Esophagus squamous epithelium (tissue), 5 donors: ENCODE measurements around the gene VWA8. TPM values are rescaled to one million over a fixed set of nuclear protein-coding genes. Genes with fewer than 3 reads are reported as not detected.

Experiments used
- DNase-seq: peaks from one replicate; lab custom pipeline; 2025; lab: John Stamatoyannopoulos, UW
- H3K27ac ChIP-seq, 4 donors: fragments of 200-600 bp; sonication (generic); one replicate each; pipeline ENCODE4 v1.5.1; 2016 to 2019; ENCODE audit warnings: mild to moderate bottlenecking in 1 of 4
- H3K27me3 ChIP-seq, 4 donors: fragments of 200-600 bp; sonication (generic); 1 replicate in 3 of 4; 2 replicates in 1 of 4; pipeline versions ENCODE4 v1.5.1 to v1.6.0; 2017 to 2021; ENCODE audit warnings: antibody characterized with exemption in 1 of 4
- H3K36me3 ChIP-seq, 3 donors: fragments of 200-600 bp; sonication (generic); one replicate each; pipeline ENCODE4 v1.5.1; 2016 to 2019
- H3K4me1 ChIP-seq, 3 donors: fragments of 200-600 bp; sonication (generic); one replicate each; pipeline ENCODE4 v1.5.1; 2017 to 2019
- H3K4me3 ChIP-seq, 4 donors: fragments of 200-600 bp; sonication (generic); 1 replicate in 3 of 4; 2 replicates in 1 of 4; pipeline ENCODE4 v1.5.1; 2016 to 2019; ENCODE audit warnings: mild to moderate bottlenecking in 2 of 4, moderate library complexity in 1 of 4
- H3K9me3 ChIP-seq, 3 donors: fragments of 200-600 bp; sonication (generic); one replicate each; pipeline ENCODE4 v1.5.1; 2016 to 2019
- CTCF ChIP-seq, 6 experiments: fragments of 450-650 bp in 4 of 6; fragments of 200-600 bp in 2 of 6; sonication (generic) in 2 of 6; IDR thresholded peaks; one replicate each; pipeline ENCODE4 v1.5.1; 2016 to 2019; ENCODE audit warnings: antibody characterized with exemption in 6 of 6, mild to moderate bottlenecking in 4 of 6, moderate library complexity in 4 of 6
- POLR2A ChIP-seq, 4 donors: fragments of 450-650 bp; IDR thresholded peaks; one replicate each; pipeline ENCODE4 v1.6.1; 2017; ENCODE audit warnings: antibody characterized with exemption in 4 of 4, mild to moderate bottlenecking in 4 of 4, moderate library complexity in 3 of 4
- WGBS, 2 donors: methylation state at CpG; one replicate each; pipeline ENCODE4 v1.1.5; 2018; 5-methylcytosine and 5-hydroxymethylcytosine counted together
- intact Hi-C: fragments of 100-400 bp; cut with DNase I; formaldehyde crosslinking; loops from one replicate; pipeline ENCODE4 v1.15.0; 2022
- total RNA-seq, 4 donors: library from RNA; depleted of rRNA; stranded (reverse); fragments of >200 nt; gene quantifications; one replicate each; pipeline ENCODE4 v1.1.0, GENCODE V29; 2016
- donor health status: DM: yes; HTN: yes; CAD: no.

VWA8 gene
- total RNA-seq, 4 donors from 2014 or later: 10.5 to 23.7 (median 17.3) TPM

DNA sequence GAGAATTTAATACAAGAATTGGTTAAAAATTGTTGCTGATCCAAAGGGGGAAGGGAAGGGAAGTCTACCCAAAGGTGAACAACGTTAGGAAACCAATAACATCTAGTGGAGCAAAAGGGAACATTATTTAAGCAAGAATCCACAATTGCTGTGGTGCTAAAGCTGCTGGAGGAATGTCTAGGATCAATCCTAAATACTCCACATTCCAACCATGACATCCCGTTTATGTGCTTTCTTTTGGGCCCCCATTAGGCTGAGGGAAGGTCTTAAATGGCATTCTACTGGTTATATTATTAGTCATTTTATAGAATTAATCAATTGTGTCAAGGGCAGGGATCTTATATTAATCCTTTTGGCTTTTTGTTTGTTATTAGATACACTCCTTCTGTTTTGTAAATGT lies 39.9 kb upstream of the VWA8 start:
- Histone ChIP-seq H3K27ac (no peak overlapping the region), H3K27me3 (no peaks in the 10 kb centered on the region), H3K4me3 (no peak overlapping the region), H3K9me3 (no peaks in the 10 kb centered on the region), H3K36me3 (no peaks in the 10 kb centered on the region), H3K4me1 (peaks cover 0 to 3% (median 0%) of the 10 kb centered on the region in 3 donors)
- TF ChIP-seq POLR2A (IDR thresholded peaks at IDR 0.05) (no peak), CTCF (IDR thresholded peaks at IDR 0.05) (no peak)
- no peak for DNase-seq
- intact Hi-C loops: no loop called here
- 60 to 63% methylated on average over 2 of the region's 2 CpGs for WGBS, 2 donors

DNA sequence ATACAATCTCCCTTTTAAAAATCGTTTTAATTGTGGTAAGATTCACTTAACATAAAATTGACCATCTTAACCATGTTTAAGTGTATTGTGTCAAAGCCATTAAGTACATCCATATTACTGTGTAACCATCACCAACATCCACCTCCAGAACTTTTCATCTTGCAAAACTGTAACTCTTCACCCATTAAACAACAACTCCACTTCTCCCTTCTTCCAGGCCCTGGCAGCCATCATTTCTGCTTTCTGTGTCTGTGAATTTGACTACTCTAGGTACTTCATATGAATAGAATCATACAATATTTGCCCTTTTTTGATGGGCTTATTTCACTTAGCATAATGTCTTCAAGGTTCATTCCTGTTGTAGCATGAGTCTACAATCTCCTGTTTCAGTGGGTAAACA lies 36.5 kb upstream of the VWA8 start:
- intact Hi-C loops: no loop called here

DNA sequence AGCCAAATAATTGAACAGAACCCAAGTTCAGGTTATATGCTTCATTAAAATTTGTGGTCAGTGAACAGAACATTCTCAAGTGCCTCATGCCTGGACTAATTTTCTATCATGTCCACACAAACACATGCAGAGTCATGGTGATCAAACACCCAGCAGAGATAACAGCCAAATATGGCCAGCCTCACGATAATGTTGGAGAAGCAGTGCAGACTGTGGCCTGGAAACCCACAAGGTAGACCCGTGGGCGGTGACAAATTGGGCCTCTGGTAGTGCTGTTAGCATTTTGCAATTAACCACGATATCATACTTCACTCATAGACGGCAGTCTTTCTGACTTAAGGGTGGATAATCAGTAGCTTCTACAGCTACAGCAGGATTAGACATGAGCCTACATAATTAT lies 35.0 kb upstream of the VWA8 start:
- Histone ChIP-seq H3K4me3 (no peak overlapping the region), H3K36me3 (no peaks in the 10 kb centered on the region), H3K4me1 (no peaks in the 10 kb centered on the region), H3K27me3 (no peaks in the 10 kb centered on the region), H3K27ac (no peak overlapping the region), H3K9me3 (no peaks in the 10 kb centered on the region)
- no peak for DNase-seq
- 36 to 42% methylated on average over 5 of the region's 5 CpGs for WGBS, 2 donors
- TF ChIP-seq POLR2A (IDR thresholded peaks at IDR 0.05) (no peak), CTCF (IDR thresholded peaks at IDR 0.05) (no peak)
- intact Hi-C loops: no loop called here

More for the DNA sequence above, 36.5 kb upstream of the VWA8 start:
- Histone ChIP-seq H3K36me3 (no peaks in the 10 kb centered on the region), H3K4me3 (no peak overlapping the region), H3K27ac (no peak overlapping the region), H3K9me3 (no peaks in the 10 kb centered on the region), H3K4me1 (peaks cover 0 to 3% (median 0%) of the 10 kb centered on the region in 3 donors), H3K27me3 (no peaks in the 10 kb centered on the region)
- TF ChIP-seq CTCF (IDR thresholded peaks at IDR 0.05) (no peak), POLR2A (IDR thresholded peaks at IDR 0.05) (no peak)
- 74 to 78% methylated on average over 1 of the region's 1 CpG for WGBS, 2 donors
- no peak for DNase-seq

DNA sequence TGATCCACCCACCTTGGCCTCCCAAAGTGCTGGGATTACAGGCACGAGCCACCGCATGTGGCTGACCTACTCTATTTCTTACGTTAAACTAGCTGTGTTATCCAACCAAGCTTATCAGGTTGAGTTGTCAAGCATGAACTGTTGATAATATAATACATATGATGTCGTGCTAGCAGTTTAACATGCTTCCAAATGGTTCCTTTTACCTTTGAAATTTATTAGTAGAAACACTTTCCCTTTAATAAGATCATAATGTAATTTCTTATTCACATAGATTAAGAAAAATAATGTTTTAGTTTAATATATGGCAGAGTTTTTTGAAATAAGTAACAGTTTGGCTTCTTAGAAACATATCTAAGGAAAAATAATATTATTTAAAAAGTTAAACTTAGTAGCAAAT lies 34.4 kb upstream of the VWA8 start:
- no peak for DNase-seq
- intact Hi-C loops: no loop called here
- 84 to 95% methylated on average over 4 of the region's 4 CpGs for WGBS, 2 donors
- H3K27me3 ChIP-seq: no peaks in the 10 kb centered on the region
- H3K4me1 ChIP-seq: no peaks in the 10 kb centered on the region
- H3K4me3 ChIP-seq: no peak overlapping the region
- H3K36me3 ChIP-seq: no peaks in the 10 kb centered on the region
- no peak for TF ChIP-seq POLR2A (IDR thresholded peaks at IDR 0.05)
- TF ChIP-seq CTCF (IDR thresholded peaks at IDR 0.05): no peak
- no peak overlapping the region for H3K27ac ChIP-seq
- H3K9me3 ChIP-seq: no peaks in the 10 kb centered on the region

- intact Hi-C loops: no loop called here
- 63 to 85% methylated on average over 1 of the region's 1 CpG for WGBS, 2 donors
- Histone ChIP-seq H3K9me3 (no peaks in the 10 kb centered on the region), H3K4me3 (no peak overlapping the region), H3K27me3 (no peaks in the 10 kb centered on the region), H3K27ac (no peak overlapping the region), H3K36me3 (no peaks in the 10 kb centered on the region), H3K4me1 (no peaks in the 10 kb centered on the region)
- no peak for DNase-seq
- TF ChIP-seq POLR2A (IDR thresholded peaks at IDR 0.05) (no peak), CTCF (IDR thresholded peaks at IDR 0.05) (no peak)
These were observed 33.8 kb upstream of the VWA8 start for GRCh38 chr13:41994696-41995095.
